BE2C (cell line): Measurements from ENCODE around the gene MYO1E.
"Not testable (repeated sequence)": the region's sequence is repeated elsewhere in the genome, so short reads cannot be mapped to it uniquely, and the experiment has no call there.

Source experiments
- DNase-seq: peaks from one replicate; pipeline ENCODE4 v3.0.0-alpha.2; 2020
- H3K27me3 ChIP-seq: fragments of 250-450 bp; sonication (Bioruptor Pico); 2 replicates; pipeline ENCODE4 v1.5.1; 2020; ENCODE audit warnings: mild to moderate bottlenecking
- H3K36me3 ChIP-seq: fragments of 250-450 bp; sonication (Bioruptor Pico); 2 replicates; pipeline ENCODE4 v1.5.1; 2020; ENCODE audit warnings: mild to moderate bottlenecking
- H3K4me1 ChIP-seq: fragments of 250-450 bp; sonication (Bioruptor Pico); 2 replicates; pipeline ENCODE4 v1.5.1; 2020
- H3K4me3 ChIP-seq: 2 replicates; pipeline ENCODE4 v1.5.1; 2011; ENCODE audit warnings: low read depth, low read length
- H3K9me3 ChIP-seq: fragments of 250-450 bp; sonication (Bioruptor Pico); 2 replicates; pipeline ENCODE4 v1.5.1; 2020
- TF ChIP-seq, protein P1 (sequence below): IDR thresholded peaks from 2 replicates; pipeline ENCODE4 v1.5.1; 2012; ENCODE audit warnings: mild to moderate bottlenecking, low read depth, low read length

MYO1E gene

GRCh38 chr15:59283717-59284391, 88.8 kb downstream of the MYO1E start:
- Histone ChIP-seq H3K36me3 (no peaks in the 10 kb centered on the region), H3K4me1 (no peaks in the 10 kb centered on the region), H3K4me3 (no peak overlapping the region), H3K9me3 (no peaks in the 10 kb centered on the region), H3K27me3 (no peaks in the 10 kb centered on the region)
- no peak for DNase-seq
- TF ChIP-seq, protein P1, sequence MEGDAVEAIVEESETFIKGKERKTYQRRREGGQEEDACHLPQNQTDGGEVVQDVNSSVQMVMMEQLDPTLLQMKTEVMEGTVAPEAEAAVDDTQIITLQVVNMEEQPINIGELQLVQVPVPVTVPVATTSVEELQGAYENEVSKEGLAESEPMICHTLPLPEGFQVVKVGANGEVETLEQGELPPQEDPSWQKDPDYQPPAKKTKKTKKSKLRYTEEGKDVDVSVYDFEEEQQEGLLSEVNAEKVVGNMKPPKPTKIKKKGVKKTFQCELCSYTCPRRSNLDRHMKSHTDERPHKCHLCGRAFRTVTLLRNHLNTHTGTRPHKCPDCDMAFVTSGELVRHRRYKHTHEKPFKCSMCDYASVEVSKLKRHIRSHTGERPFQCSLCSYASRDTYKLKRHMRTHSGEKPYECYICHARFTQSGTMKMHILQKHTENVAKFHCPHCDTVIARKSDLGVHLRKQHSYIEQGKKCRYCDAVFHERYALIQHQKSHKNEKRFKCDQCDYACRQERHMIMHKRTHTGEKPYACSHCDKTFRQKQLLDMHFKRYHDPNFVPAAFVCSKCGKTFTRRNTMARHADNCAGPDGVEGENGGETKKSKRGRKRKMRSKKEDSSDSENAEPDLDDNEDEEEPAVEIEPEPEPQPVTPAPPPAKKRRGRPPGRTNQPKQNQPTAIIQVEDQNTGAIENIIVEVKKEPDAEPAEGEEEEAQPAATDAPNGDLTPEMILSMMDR: no peak

DNA sequence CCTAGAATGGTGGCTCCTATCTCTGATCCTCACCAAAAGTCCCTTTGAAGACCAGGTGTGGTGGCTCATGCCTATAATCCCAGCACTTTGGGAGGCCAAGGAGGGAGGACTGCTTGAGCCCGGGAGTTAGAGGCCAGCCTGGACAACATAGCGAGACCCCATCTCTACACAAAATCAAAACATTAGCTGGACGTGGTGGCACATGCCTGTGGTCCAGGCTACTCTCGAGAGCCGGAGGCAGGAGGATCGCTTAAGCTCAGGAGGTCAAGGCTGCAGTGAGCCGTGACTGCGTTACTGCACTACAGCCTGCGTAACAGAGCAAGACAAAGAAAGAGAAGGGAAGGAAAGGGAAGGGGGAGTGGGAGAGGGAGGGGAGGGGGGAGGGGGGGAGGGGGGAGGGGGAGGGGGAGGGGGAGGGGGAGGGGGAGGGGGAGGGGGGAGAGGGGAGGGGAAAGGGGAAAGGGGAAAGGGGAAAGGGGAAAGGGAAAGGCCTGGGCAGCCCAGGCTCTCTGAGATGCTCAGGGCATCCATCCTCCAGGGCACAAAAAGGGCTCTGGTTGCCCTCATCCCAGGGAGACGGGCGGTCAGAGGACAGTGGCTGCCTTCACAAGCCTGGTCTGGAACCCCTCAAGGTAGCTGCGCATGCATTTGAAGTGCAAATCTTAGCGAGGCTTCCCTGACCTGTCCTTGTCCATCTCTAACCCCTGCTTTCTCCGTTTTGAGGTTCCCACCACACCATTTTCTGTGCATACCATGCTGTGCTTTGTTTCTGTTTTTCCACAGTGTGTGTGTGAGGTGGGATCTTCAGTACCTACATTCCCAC, 89.9 kb downstream of the MYO1E start:
- Histone ChIP-seq H3K4me3 (no peak overlapping the region), H3K9me3 (no peaks in the 10 kb centered on the region), H3K36me3 (no peaks in the 10 kb centered on the region), H3K4me1 (no peaks in the 10 kb centered on the region), H3K27me3 (no peaks in the 10 kb centered on the region)
- no peak for DNase-seq
- TF ChIP-seq, protein P1: no peak

GRCh38 chr15:59281699-59282098, 91.0 kb downstream of the MYO1E start:
- TF ChIP-seq, protein P1: no peak
- no peak for DNase-seq

DNA sequence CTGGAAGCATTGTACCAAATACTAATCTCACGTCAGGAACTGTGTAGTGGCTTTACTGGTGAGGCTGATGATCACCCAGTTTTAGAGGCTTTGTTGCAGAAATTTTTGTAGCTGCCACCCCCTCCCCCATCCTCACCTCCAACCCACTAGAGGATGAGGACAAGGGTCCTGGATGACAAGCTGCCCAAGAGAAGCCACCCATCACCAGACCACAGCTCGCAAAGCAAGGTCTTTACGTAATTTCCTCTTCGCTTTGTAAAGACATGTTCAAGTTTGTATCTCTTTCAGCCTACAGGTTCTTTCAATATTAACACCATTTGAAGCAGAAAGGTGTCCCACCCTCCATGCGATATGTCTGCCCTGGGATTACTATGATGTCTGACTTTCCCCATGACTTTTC, 91.8 kb downstream of the MYO1E start:
- TF ChIP-seq, protein P1: no peak
- no peaks in the 10 kb centered on the region for H3K4me1 ChIP-seq
- no peaks in the 10 kb centered on the region for H3K9me3 ChIP-seq
- no peak for DNase-seq
- peaks cover 14% of the 10 kb centered on the region for H3K27me3 ChIP-seq
- no peaks in the 10 kb centered on the region for H3K36me3 ChIP-seq
- no peak overlapping the region for H3K4me3 ChIP-seq

More at GRCh38 chr15:59281699-59282098, 91.0 kb downstream of the MYO1E start:
- Histone ChIP-seq H3K9me3 (no peaks in the 10 kb centered on the region), H3K4me3 (no peak overlapping the region), H3K27me3 (peaks cover 5% of the 10 kb centered on the region), H3K36me3 (no peaks in the 10 kb centered on the region), H3K4me1 (no peaks in the 10 kb centered on the region)

- not testable (repeated sequence) for DNase-seq, H3K9me3 ChIP-seq, H3K36me3 ChIP-seq, H3K4me3 ChIP-seq, H3K4me1 ChIP-seq
- H3K27me3 ChIP-seq: peaks cover 19% of the 10 kb centered on the region
Measured at GRCh38 chr15:59280292-59280691, 92.4 kb downstream of the MYO1E start.

DNA sequence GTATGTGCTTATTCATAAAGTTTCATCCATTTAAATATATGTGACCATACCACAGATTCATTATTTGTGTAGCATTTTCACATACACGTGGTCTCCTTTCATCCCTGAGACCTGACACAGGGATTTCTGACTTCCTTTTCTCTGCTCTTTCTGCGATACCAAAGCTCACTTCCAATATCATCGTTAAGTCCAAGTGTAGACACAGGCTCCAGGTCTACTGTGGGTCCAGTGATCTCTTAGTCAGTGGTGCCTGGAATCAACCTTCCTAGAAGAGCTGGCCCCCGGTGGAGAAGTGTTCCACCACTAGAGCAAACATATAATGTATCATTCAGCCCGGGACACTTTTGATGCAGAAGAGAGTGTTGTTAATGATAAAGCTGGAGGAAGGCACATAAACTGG, 93.6 kb downstream of the MYO1E start:
- Histone ChIP-seq H3K27me3 (peaks cover 32% of the 10 kb centered on the region), H3K36me3 (no peaks in the 10 kb centered on the region), H3K4me3 (no peak overlapping the region), H3K4me1 (no peaks in the 10 kb centered on the region), H3K9me3 (no peaks in the 10 kb centered on the region)
- no peak for DNase-seq
- TF ChIP-seq, protein P1: no peak
